GM10248 (cell line): ENCODE measurements around the gene BFSP1.

ENCODE experiments used
- CTCF ChIA-PET: fragments of 300-600 bp; sonication (Branson Sonifier 250); formaldehyde crosslinking; extraction: SDS; loops from one replicate; lab custom pipeline; 2021; ENCODE audit warnings: antibody characterized with exemption; lab: Yijun Ruan, JAX
- POLR2A ChIA-PET: fragments of 350-650 bp; sonication (Branson Sonifier 250); formaldehyde crosslinking; extraction: SDS; loops from one replicate; lab custom pipeline; 2020; ENCODE audit warnings: antibody characterized with exemption; lab: Yijun Ruan, JAX
- DNase-seq: peaks from one replicate; pipeline ENCODE4 v3.0.0; 2012; ENCODE audit errors: extremely low spot score
- CTCF ChIP-seq: IDR thresholded peaks from 2 replicates; pipeline ENCODE4 v1.5.1; 2012; ENCODE audit warnings: mild to moderate bottlenecking, low read depth; ENCODE audit errors: extremely low read depth, missing control alignments, control extremely low read depth

BFSP1 gene

GRCh38 chr20:17529586-17529985, 1.6 kb downstream of the BFSP1 start:
- ChIA-PET POLR2A (no interaction called here), CTCF (interaction anchor here (1.3 kb wide), 1 partner anchor 25 kb away, joined by 4 read pairs; no protein-coding TSS in a partner anchor)
- TF ChIP-seq CTCF, result no peak
- no peak for DNase-seq

GRCh38 chr20:17525650-17526049, 5.5 kb downstream of the BFSP1 start:
- DNase-seq, result no peak
- CTCF ChIA-PET, result interaction anchor here (1.7 to 3.0 kb wide), 2 partner anchors 12 to 20 kb away, joined by 5 to 7 read pairs; no protein-coding TSS in a partner anchor

GRCh38 chr20:17525132-17525531, 6.0 kb downstream of the BFSP1 start:
- no peak for TF ChIP-seq CTCF
- DNase-seq, result no peak
- ChIA-PET POLR2A (no interaction called here), CTCF (interaction anchor here (1.7 to 3.0 kb wide), 2 partner anchors 12 to 20 kb away, joined by 5 to 7 read pairs; no protein-coding TSS in a partner anchor)

More at GRCh38 chr20:17525650-17526049, 5.5 kb downstream of the BFSP1 start:
- POLR2A ChIA-PET, result no interaction called here
- TF ChIP-seq CTCF, result no peak

- POLR2A ChIA-PET, result no interaction called here
- no peak for DNase-seq
- CTCF ChIA-PET, result interaction anchor here (1.7 to 3.0 kb wide), 3 partner anchors 11 to 19 kb away, joined by 5 to 9 read pairs (median 7); no protein-coding TSS in a partner anchor
- TF ChIP-seq CTCF, result no peak
These were observed 6.6 kb downstream of the BFSP1 start for GRCh38 chr20:17524560-17524959.

GRCh38 chr20:17523326-17523725, 7.9 kb downstream of the BFSP1 start:
- ChIA-PET POLR2A (interaction anchor here (0.6 kb wide), 1 partner anchor 400 kb away, joined by 3 read pairs; no protein-coding TSS in a partner anchor), CTCF (interaction anchor here (0.6 to 2.7 kb wide), 6 partner anchors 13 to 95 kb away, joined by 3 to 15 read pairs (median 4); no protein-coding TSS in a partner anchor)
- no peak for DNase-seq
- TF ChIP-seq CTCF, result no peak

GRCh38 chr20:17522528-17522927, 8.7 kb downstream of the BFSP1 start:
- DNase-seq, result no peak
- POLR2A ChIA-PET, result no interaction called here
- TF ChIP-seq CTCF, result no peak
- CTCF ChIA-PET, result interaction anchor here (1.1 to 2.7 kb wide), 6 partner anchors 12 to 96 kb away, joined by 3 to 15 read pairs (median 4); no protein-coding TSS in a partner anchor
